ENCODE data around the gene NUP93.

DNA sequence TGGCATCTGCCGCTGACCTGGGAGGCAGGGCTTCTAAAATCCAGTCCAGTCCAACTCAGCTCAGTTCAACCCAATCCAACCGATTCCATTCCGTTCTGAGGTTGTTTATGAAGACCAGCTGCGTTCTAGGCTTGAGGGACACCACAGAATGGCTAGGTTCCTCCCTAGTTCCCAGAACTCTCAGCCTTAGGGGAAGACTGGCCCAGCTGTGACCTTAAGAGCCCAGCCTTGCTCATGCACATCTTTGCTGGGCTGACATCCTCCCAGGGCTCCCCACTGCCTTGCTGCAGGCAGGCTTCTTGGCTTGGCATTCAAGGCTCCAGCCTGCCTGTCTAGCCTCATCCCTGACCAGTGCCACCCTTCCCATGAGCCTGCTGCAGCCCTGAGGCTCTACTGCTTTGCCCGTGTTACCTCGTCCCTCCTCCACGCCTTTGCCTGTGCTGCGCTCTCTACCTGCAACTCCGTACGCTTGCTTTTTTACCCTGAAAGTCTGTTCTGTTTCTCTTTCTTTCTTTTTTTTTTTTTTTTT, 143.0 kb downstream of the NUP93 start:
- TF ChIP-seq, protein P1, sequence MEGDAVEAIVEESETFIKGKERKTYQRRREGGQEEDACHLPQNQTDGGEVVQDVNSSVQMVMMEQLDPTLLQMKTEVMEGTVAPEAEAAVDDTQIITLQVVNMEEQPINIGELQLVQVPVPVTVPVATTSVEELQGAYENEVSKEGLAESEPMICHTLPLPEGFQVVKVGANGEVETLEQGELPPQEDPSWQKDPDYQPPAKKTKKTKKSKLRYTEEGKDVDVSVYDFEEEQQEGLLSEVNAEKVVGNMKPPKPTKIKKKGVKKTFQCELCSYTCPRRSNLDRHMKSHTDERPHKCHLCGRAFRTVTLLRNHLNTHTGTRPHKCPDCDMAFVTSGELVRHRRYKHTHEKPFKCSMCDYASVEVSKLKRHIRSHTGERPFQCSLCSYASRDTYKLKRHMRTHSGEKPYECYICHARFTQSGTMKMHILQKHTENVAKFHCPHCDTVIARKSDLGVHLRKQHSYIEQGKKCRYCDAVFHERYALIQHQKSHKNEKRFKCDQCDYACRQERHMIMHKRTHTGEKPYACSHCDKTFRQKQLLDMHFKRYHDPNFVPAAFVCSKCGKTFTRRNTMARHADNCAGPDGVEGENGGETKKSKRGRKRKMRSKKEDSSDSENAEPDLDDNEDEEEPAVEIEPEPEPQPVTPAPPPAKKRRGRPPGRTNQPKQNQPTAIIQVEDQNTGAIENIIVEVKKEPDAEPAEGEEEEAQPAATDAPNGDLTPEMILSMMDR (IDR thresholded peaks at IDR 0.05): no peak
- no peak for TF ChIP-seq POLR2A (IDR thresholded peaks at IDR 0.05)
